H9 (cell line): ENCODE results near the gene IL1RL1. TPM values are rescaled to one million over a fixed set of nuclear protein-coding genes. Genes with fewer than 3 reads are reported as not detected.

Experiments used
- DNase-seq: peaks from one replicate; pipeline ENCODE4 v3.0.0-alpha.2; 2017
- H2AFZ ChIP-seq: one replicate; pipeline ENCODE4 v1.6.1; 2013; ENCODE audit warnings: mild to moderate bottlenecking, low read length, control low read depth, moderate library complexity
- H2AK5ac ChIP-seq: 2 replicates; pipeline ENCODE4 v1.6.1; 2013; ENCODE audit warnings: low read length, control low read depth, mixed read lengths; ENCODE audit not compliant: insufficient read length
- H2BK120ac ChIP-seq: one replicate; pipeline ENCODE4 v1.6.1; 2013; ENCODE audit warnings: low read depth, mild to moderate bottlenecking, low read length, control low read depth, inconsistent platforms; ENCODE audit not compliant: poor library complexity, severe bottlenecking
- H2BK12ac ChIP-seq: 2 replicates; pipeline ENCODE4 v1.6.1; 2013; ENCODE audit warnings: low read length, control low read depth, mixed read lengths, low read depth; ENCODE audit not compliant: insufficient read length
- H2BK15ac ChIP-seq: 2 replicates; pipeline ENCODE4 v1.6.1; 2013; ENCODE audit warnings: low read depth, low read length, control low read depth
- H2BK20ac ChIP-seq: one replicate; pipeline ENCODE4 v1.6.1; 2013; ENCODE audit warnings: low read depth, mild to moderate bottlenecking, low read length, control low read depth, inconsistent platforms; ENCODE audit not compliant: poor library complexity, severe bottlenecking
- H2BK5ac ChIP-seq: 2 replicates; pipeline ENCODE4 v1.6.1; 2013; ENCODE audit warnings: low read length, control low read depth, mixed read lengths; ENCODE audit not compliant: insufficient read length
- H3K14ac ChIP-seq: 2 replicates; pipeline ENCODE4 v1.6.1; 2013; ENCODE audit warnings: low read length, control low read depth; ENCODE audit not compliant: insufficient read depth
- H3K18ac ChIP-seq: 2 replicates; pipeline ENCODE4 v1.6.1; 2013; ENCODE audit warnings: low read depth, mild to moderate bottlenecking, mixed read lengths, low read length, control low read depth; ENCODE audit not compliant: insufficient read length
- H3K23ac ChIP-seq: 2 replicates; pipeline ENCODE4 v1.6.1; 2013; ENCODE audit warnings: low read length, control low read depth, mixed read lengths, low read depth; ENCODE audit not compliant: insufficient read length
- H3K23me2 ChIP-seq: 2 replicates; pipeline ENCODE4 v1.6.1; 2013; ENCODE audit warnings: low read depth, mild to moderate bottlenecking, mixed read lengths, low read length, control low read depth; ENCODE audit not compliant: insufficient read length, poor library complexity, severe bottlenecking
- H3K27ac ChIP-seq: 2 replicates; pipeline ENCODE4 v1.5.1; 2013; ENCODE audit warnings: low read length, control low read depth, mixed read lengths, low read depth; ENCODE audit not compliant: insufficient read length
- H3K27me3 ChIP-seq: 2 replicates; pipeline ENCODE4 v1.6.1; 2013; ENCODE audit warnings: low read length, control low read depth, inconsistent platforms; ENCODE audit not compliant: insufficient read depth
- H3K4ac ChIP-seq: 2 replicates; pipeline ENCODE4 v1.6.1; 2013; ENCODE audit warnings: low read depth, mild to moderate bottlenecking, control low read depth, inconsistent platforms, low read length, moderate library complexity
- H3K4me1 ChIP-seq: 2 replicates; pipeline ENCODE4 v1.6.1; 2013; ENCODE audit warnings: low read length, control low read depth, inconsistent platforms; ENCODE audit not compliant: insufficient read depth
- H3K4me2 ChIP-seq: 2 replicates; pipeline ENCODE4 v1.6.1; 2013; ENCODE audit warnings: low read length, control low read depth, mixed read lengths; ENCODE audit not compliant: insufficient read length, insufficient read depth
- H3K56ac ChIP-seq: 2 replicates; pipeline ENCODE4 v1.6.1; 2013; ENCODE audit warnings: low read depth, mild to moderate bottlenecking, mixed read lengths, low read length, control low read depth; ENCODE audit not compliant: insufficient read length
- H3K79me1 ChIP-seq: 2 replicates; pipeline ENCODE4 v1.6.1; 2013; ENCODE audit warnings: low read depth, mild to moderate bottlenecking, moderate library complexity, low read length, control low read depth, inconsistent platforms; ENCODE audit not compliant: insufficient read depth, poor library complexity, severe bottlenecking
- H3K79me2 ChIP-seq: 2 replicates; pipeline ENCODE4 v1.6.1; 2013; ENCODE audit warnings: low read length, control low read depth, inconsistent platforms; ENCODE audit not compliant: insufficient read depth
- H3K9ac ChIP-seq: 2 replicates; pipeline ENCODE4 v1.6.1; 2013; ENCODE audit warnings: low read length, control low read depth, mixed read lengths; ENCODE audit not compliant: insufficient read length; ENCODE audit errors: extremely low read depth
- H3K9me3 ChIP-seq: one replicate; pipeline ENCODE4 v1.6.1; 2013; ENCODE audit warnings: low read depth, low read length, inconsistent platforms; ENCODE audit not compliant: control insufficient read depth
- H3T11ph ChIP-seq: one replicate; pipeline ENCODE4 v1.6.1; 2013; ENCODE audit warnings: mild to moderate bottlenecking, low read length, control low read depth, inconsistent platforms
- H4K20me1 ChIP-seq: one replicate; pipeline ENCODE4 v1.6.1; 2013; ENCODE audit not compliant: control insufficient read depth, insufficient read length, insufficient read depth
- H4K5ac ChIP-seq: 2 replicates; pipeline ENCODE4 v1.6.1; 2013; ENCODE audit warnings: low read depth, mild to moderate bottlenecking, mixed read lengths, low read length, control low read depth; ENCODE audit not compliant: insufficient read length
- H4K8ac ChIP-seq: replicated peaks from 2 replicates; pipeline ENCODE4 v1.6.1; 2013; ENCODE audit warnings: low read length, control low read depth, mixed read lengths, low read depth; ENCODE audit not compliant: insufficient read length
- H4K91ac ChIP-seq: 2 replicates; pipeline ENCODE4 v1.6.1; 2013; ENCODE audit warnings: low read depth, mild to moderate bottlenecking, moderate library complexity, mixed read lengths, low read length, control low read depth; ENCODE audit not compliant: insufficient read length
- H3K27ac Mint-ChIP-seq, 3 experiments: 2 replicates in 2 of 3; 3 replicates in 1 of 3; pipeline ENCODE4 v1.8.0; 2020 to 2021; ENCODE audit warnings: mixed read lengths in 3 of 3, mild to moderate bottlenecking in 1 of 3, moderate library complexity in 1 of 3
- H3K27me3 Mint-ChIP-seq: 2 replicates; pipeline ENCODE4 v1.8.0; 2021; ENCODE audit warnings: low read depth, mild to moderate bottlenecking, moderate library complexity, mixed read lengths
- H3K36me3 Mint-ChIP-seq, 3 experiments: 2 replicates in 2 of 3; 3 replicates in 1 of 3; pipeline ENCODE4 v1.8.0; 2020 to 2021; ENCODE audit warnings: low read depth in 3 of 3, mixed read lengths in 3 of 3; ENCODE audit not compliant: insufficient read depth in 1 of 3
- H3K4me1 Mint-ChIP-seq, 2 experiments: 2 replicates each; pipeline ENCODE4 v1.8.0; 2020; ENCODE audit warnings: mixed read lengths in 2 of 2
- H3K4me3 Mint-ChIP-seq, 2 experiments: 2 replicates in 1 of 2; 3 replicates in 1 of 2; pipeline ENCODE4 v1.8.0; 2020 to 2021; ENCODE audit warnings: mild to moderate bottlenecking in 2 of 2, mixed read lengths in 2 of 2, moderate library complexity in 1 of 2
- H3K9me3 Mint-ChIP-seq, 2 experiments: 2 replicates in 1 of 2; 3 replicates in 1 of 2; pipeline ENCODE4 v1.8.0; 2020; ENCODE audit warnings: mild to moderate bottlenecking in 2 of 2, mixed read lengths in 2 of 2, moderate library complexity in 1 of 2
- WGBS: extraction: QIAGEN DNeasy Blood & Tissue Kit; methylation state at CpG from one replicate; pipeline ENCODE4 v1.1.7; 2013; ENCODE audit warnings: missing lambda C conversion rate, low lambda C conversion rate, mixed read lengths; ENCODE audit not compliant: insufficient read length; ENCODE audit errors: extremely low coverage; 5-methylcytosine and 5-hydroxymethylcytosine counted together
- total RNA-seq: library from RNA; stranded (reverse); gene quantifications from 2 replicates; pipeline ENCODE4 v1.2.1, GENCODE V29; 2021
- TF ChIP-seq, protein P1 (sequence below): fragments of 200-600 bp; sonication (generic); conservative IDR thresholded peaks from 3 replicates; pipeline ENCODE4 v1.8.0; 2021; ENCODE audit warnings: antibody characterized with exemption, mild to moderate bottlenecking

Gene IL1RL1
- total RNA-seq, 1 experiment from 2014 or later: not detected

DNA sequence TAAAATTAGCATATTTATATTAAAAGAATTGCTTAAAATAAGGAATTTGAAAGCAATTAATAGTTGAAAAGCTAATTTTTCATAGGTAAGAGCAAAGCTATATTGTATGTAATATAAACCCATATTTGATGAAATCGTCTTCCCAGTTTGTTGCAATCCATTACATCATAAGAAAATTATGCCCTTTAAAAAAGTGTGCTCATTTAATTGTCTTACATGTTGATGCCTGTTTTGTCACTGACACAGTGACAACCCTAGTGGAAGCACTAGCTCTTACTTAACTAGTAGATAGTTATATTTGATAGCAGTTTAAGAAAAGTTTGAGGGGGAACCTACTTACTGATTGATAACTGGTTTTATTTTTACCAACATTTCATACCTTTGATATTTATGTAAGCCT lies 81.6 kb downstream of the IL1RL1 start:
- no peak overlapping the region for H2BK20ac ChIP-seq
- no peaks in the 10 kb centered on the region for H3K27me3 Mint-ChIP-seq
- no CpG with 5 or more reads among the region's 1 CpG for WGBS

More for the DNA sequence above, 81.6 kb downstream of the IL1RL1 start:
- Histone ChIP-seq H4K8ac (no peak overlapping the region), H2AK5ac (no peak overlapping the region), H3K79me1 (no peaks in the 10 kb centered on the region), H3K79me2 (no peaks in the 10 kb centered on the region), H3K27ac (no peak overlapping the region), H3K14ac (no peak overlapping the region), H3K9me3 (no peaks in the 10 kb centered on the region), H3T11ph (no peak overlapping the region), H3K4me1 (no peaks in the 10 kb centered on the region), H4K20me1 (no peaks in the 10 kb centered on the region), H3K56ac (no peak overlapping the region), H4K5ac (no peak overlapping the region), H3K4ac (no peak overlapping the region), H3K9ac (no peak overlapping the region), H3K27me3 (no peaks in the 10 kb centered on the region), H3K18ac (no peak overlapping the region), H3K23me2 (no peaks in the 10 kb centered on the region), H3K4me2 (no peak overlapping the region), H4K91ac (no peak overlapping the region), H2BK12ac (no peak overlapping the region), H2BK5ac (no peak overlapping the region), H2BK120ac (no peak overlapping the region), H2BK15ac (no peak overlapping the region), H3K23ac (no peak overlapping the region), H2AFZ (no peak overlapping the region)
- no peaks in the 10 kb centered on the region for H3K36me3 Mint-ChIP-seq
- no peak overlapping the region for H3K4me3 Mint-ChIP-seq
- no peak for DNase-seq
- no peaks in the 10 kb centered on the region for H3K9me3 Mint-ChIP-seq
- H3K27ac Mint-ChIP-seq: no peak overlapping the region
- no peaks in the 10 kb centered on the region for H3K4me1 Mint-ChIP-seq
- TF ChIP-seq, protein P1, sequence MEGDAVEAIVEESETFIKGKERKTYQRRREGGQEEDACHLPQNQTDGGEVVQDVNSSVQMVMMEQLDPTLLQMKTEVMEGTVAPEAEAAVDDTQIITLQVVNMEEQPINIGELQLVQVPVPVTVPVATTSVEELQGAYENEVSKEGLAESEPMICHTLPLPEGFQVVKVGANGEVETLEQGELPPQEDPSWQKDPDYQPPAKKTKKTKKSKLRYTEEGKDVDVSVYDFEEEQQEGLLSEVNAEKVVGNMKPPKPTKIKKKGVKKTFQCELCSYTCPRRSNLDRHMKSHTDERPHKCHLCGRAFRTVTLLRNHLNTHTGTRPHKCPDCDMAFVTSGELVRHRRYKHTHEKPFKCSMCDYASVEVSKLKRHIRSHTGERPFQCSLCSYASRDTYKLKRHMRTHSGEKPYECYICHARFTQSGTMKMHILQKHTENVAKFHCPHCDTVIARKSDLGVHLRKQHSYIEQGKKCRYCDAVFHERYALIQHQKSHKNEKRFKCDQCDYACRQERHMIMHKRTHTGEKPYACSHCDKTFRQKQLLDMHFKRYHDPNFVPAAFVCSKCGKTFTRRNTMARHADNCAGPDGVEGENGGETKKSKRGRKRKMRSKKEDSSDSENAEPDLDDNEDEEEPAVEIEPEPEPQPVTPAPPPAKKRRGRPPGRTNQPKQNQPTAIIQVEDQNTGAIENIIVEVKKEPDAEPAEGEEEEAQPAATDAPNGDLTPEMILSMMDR: no peak
